IMR-90 (cell line): ENCODE measurements around the gene FMO4. TPM values are rescaled to one million over a fixed set of nuclear protein-coding genes. Genes with fewer than 3 reads are reported as not detected.

Source experiments
- ATAC-seq: fragments of 200-7000 bp; cut with Tn5 transposase; 2 replicates; pipeline ENCODE4 v1.9.1; 2020; ENCODE audit warnings: low read depth, mild to moderate bottlenecking, moderate library complexity
- BruUV-seq: library from RNA; stranded (reverse); fragments of 400-500 nt; replicated peaks from 2 replicates; lab custom pipeline; 2021; lab: Mats Ljungman, UMichigan
- CTCF ChIA-PET: fragments of 300-600 bp; formaldehyde crosslinking; extraction: SDS; loops from one replicate; lab custom pipeline; 2021; ENCODE audit warnings: antibody characterized with exemption; lab: Yijun Ruan, JAX
- POLR2A ChIA-PET: fragments of 300-600 bp; sonication (Branson Sonifier 250); formaldehyde crosslinking; loops from one replicate; lab custom pipeline; 2022; ENCODE audit warnings: antibody characterized with exemption; ENCODE audit not compliant: unreplicated experiment; lab: Charles Lee
- DNase-seq: peaks from one replicate; pipeline ENCODE4 v3.0.0; 2013
- H2AFZ ChIP-seq: replicated peaks from 2 replicates; pipeline ENCODE3; 2013; ENCODE audit warnings: low read length, mild to moderate bottlenecking; ENCODE audit not compliant: poor library complexity
- H2AK5ac ChIP-seq: 2 replicates; pipeline ENCODE4 v1.6.1; 2013; ENCODE audit warnings: low read depth, low read length, inconsistent platforms
- H2AK9ac ChIP-seq: replicated peaks from 2 replicates; pipeline ENCODE3; 2013; ENCODE audit warnings: mild to moderate bottlenecking, low read depth, low read length, moderate library complexity; ENCODE audit not compliant: poor library complexity
- H2BK120ac ChIP-seq: 2 replicates; pipeline ENCODE4 v1.6.1; 2013; ENCODE audit warnings: low read depth, low read length, inconsistent platforms
- H2BK15ac ChIP-seq: 3 replicates; pipeline ENCODE4 v1.6.1; 2013; ENCODE audit warnings: low read depth, low read length, inconsistent platforms
- H2BK20ac ChIP-seq: 2 replicates; pipeline ENCODE4 v1.6.1; 2013; ENCODE audit warnings: low read depth, mild to moderate bottlenecking, inconsistent platforms, low read length, moderate library complexity
- H2BK5ac ChIP-seq: 2 replicates; pipeline ENCODE4 v1.6.1; 2013; ENCODE audit warnings: mild to moderate bottlenecking, low read depth, low read length, inconsistent platforms; ENCODE audit not compliant: poor library complexity, severe bottlenecking
- H3K14ac ChIP-seq: replicated peaks from 2 replicates; pipeline ENCODE4 v1.6.1; 2013; ENCODE audit warnings: low read depth, low read length, inconsistent platforms
- H3K18ac ChIP-seq: 2 replicates; pipeline ENCODE4 v1.6.1; 2013; ENCODE audit warnings: low read depth, low read length, control low read depth
- H3K23ac ChIP-seq: 2 replicates; pipeline ENCODE4 v1.6.1; 2013; ENCODE audit warnings: low read depth, low read length, inconsistent platforms
- H3K27ac ChIP-seq: 2 replicates; pipeline ENCODE4 v1.5.1; 2013; ENCODE audit warnings: mild to moderate bottlenecking, control low read depth, low read length; ENCODE audit not compliant: insufficient read depth
- H3K27me3 ChIP-seq: 2 replicates; pipeline ENCODE4 v1.6.1; 2013; ENCODE audit warnings: low read length; ENCODE audit not compliant: control insufficient read depth, insufficient read depth
- H3K36me3 ChIP-seq: 2 replicates; pipeline ENCODE4 v1.6.1; 2013; ENCODE audit warnings: low read length, mixed read lengths; ENCODE audit not compliant: control insufficient read depth, insufficient read depth
- H3K4ac ChIP-seq: 2 replicates; pipeline ENCODE4 v1.6.1; 2013; ENCODE audit warnings: low read depth, low read length, inconsistent platforms
- H3K4me1 ChIP-seq: 2 replicates; pipeline ENCODE4 v1.6.1; 2013; ENCODE audit warnings: low read length, mixed read lengths; ENCODE audit not compliant: control insufficient read depth, insufficient read depth
- H3K4me2 ChIP-seq: 2 replicates; pipeline ENCODE4 v1.6.1; 2013; ENCODE audit warnings: low read depth, mild to moderate bottlenecking, control low read depth, low read length, moderate library complexity
- H3K4me3 ChIP-seq: 2 replicates; pipeline ENCODE4 v1.5.1; 2013; ENCODE audit warnings: low read depth, mild to moderate bottlenecking, control low read depth, low read length, moderate library complexity; ENCODE audit not compliant: insufficient read depth
- H3K56ac ChIP-seq: 2 replicates; pipeline ENCODE4 v1.6.1; 2013; ENCODE audit warnings: low read length, inconsistent platforms; ENCODE audit not compliant: insufficient read depth; ENCODE audit errors: extremely low read depth
- H3K79me1 ChIP-seq, 2 experiments: 2 replicates each; pipeline ENCODE4 v1.6.1; 2013; ENCODE audit warnings: low read length in 2 of 2, inconsistent platforms in 1 of 2, low read depth in 1 of 2
- H3K9ac ChIP-seq: 2 replicates; pipeline ENCODE4 v1.6.1; 2013; ENCODE audit warnings: low read depth, low read length, control low read depth
- H3K9me1 ChIP-seq: 2 replicates; pipeline ENCODE4 v1.6.1; 2013; ENCODE audit warnings: low read length, inconsistent platforms; ENCODE audit not compliant: insufficient read depth
- H3K9me3 ChIP-seq: 2 replicates; pipeline ENCODE4 v1.6.1; 2013; ENCODE audit warnings: low read length; ENCODE audit not compliant: control insufficient read depth, insufficient read depth
- H4K20me1 ChIP-seq: 2 replicates; pipeline ENCODE4 v1.6.1; 2013; ENCODE audit warnings: low read length, inconsistent platforms; ENCODE audit not compliant: insufficient read depth
- H4K5ac ChIP-seq: 2 replicates; pipeline ENCODE4 v1.6.1; 2013; ENCODE audit warnings: mild to moderate bottlenecking, low read depth, low read length, control low read depth
- H4K8ac ChIP-seq, 2 experiments: 2 replicates each; pipeline ENCODE4 v1.6.1; 2013; ENCODE audit warnings: low read depth in 2 of 2, low read length in 2 of 2, control low read depth in 1 of 2, inconsistent platforms in 1 of 2
- H4K91ac ChIP-seq: 2 replicates; pipeline ENCODE4 v1.6.1; 2013; ENCODE audit warnings: low read depth, low read length, inconsistent platforms; ENCODE audit not compliant: insufficient read depth
- CHD1 ChIP-seq: IDR thresholded peaks from 2 replicates; pipeline ENCODE4 v1.6.1; 2012; ENCODE audit warnings: low read depth, low read length, improper control_type of control experiment
- FOS ChIP-seq: fragments of 150-350 bp; IDR thresholded peaks from 2 replicates; pipeline ENCODE4 v1.6.1; 2016; ENCODE audit warnings: low read depth, low read length
- NFE2L2 ChIP-seq: fragments of 150-350 bp; IDR thresholded peaks from 2 replicates; pipeline ENCODE4 v1.6.1; 2016; ENCODE audit warnings: low read depth, mild to moderate bottlenecking, low read length
- POLR2A ChIP-seq: IDR thresholded peaks from 2 replicates; pipeline ENCODE4 v1.6.1; 2012; ENCODE audit warnings: mild to moderate bottlenecking, low read depth, low read length
- RAD21 ChIP-seq: IDR thresholded peaks from 2 replicates; pipeline ENCODE4 v1.6.1; 2012; ENCODE audit warnings: low read length, improper control_type of control experiment
- WGBS, 2 experiments: methylation state at CpG; one replicate each; pipeline versions ENCODE4 v1.1.5 to v1.1.7; 2013; ENCODE audit warnings: missing lambda C conversion rate in 2 of 2; ENCODE audit not compliant: insufficient read length in 1 of 2; ENCODE audit errors: extremely low coverage in 2 of 2; 5-methylcytosine and 5-hydroxymethylcytosine counted together
- dilution Hi-C: fragments of 300-500 bp; cut with HindIII; formaldehyde crosslinking; loops from one replicate; pipeline ENCODE4 v1.14.3; 2018; ENCODE audit warnings: low sequenced_read_pairs; ENCODE audit not compliant: unreplicated experiment
- in situ Hi-C: fragments of 300-500 bp; cut with MboI; formaldehyde crosslinking; loops from 3 replicates; pipeline ENCODE4 v1.14.3; 2019; ENCODE audit warnings: low sequenced_read_pairs, inconsistent platforms, mixed read lengths
- intact Hi-C: fragments of 100-400 bp; cut with micrococcal nuclease; formaldehyde crosslinking; loops from 2 replicates; pipeline ENCODE4 v1.10.0; 2022
- polyA plus RNA-seq, 3 experiments: library from polyadenylated mRNA; depleted of rRNA; stranded (reverse); fragments of >200 nt; gene quantifications; 2 replicates each; pipeline ENCODE4 v1.2.3, GENCODE V29; 2012; ENCODE audit warnings: low replicate concordance in 1 of 3
- total RNA-seq: library from RNA; depleted of rRNA; stranded (reverse); fragments of >200 nt; gene quantifications from 2 replicates; pipeline ENCODE4 v1.2.3, GENCODE V29; 2012

FMO4 gene
- total and polyA plus RNA-seq, 2 of the 4 experiments (the other 2 are of a cell fraction) = 0.36 to 0.55 TPM

DNA sequence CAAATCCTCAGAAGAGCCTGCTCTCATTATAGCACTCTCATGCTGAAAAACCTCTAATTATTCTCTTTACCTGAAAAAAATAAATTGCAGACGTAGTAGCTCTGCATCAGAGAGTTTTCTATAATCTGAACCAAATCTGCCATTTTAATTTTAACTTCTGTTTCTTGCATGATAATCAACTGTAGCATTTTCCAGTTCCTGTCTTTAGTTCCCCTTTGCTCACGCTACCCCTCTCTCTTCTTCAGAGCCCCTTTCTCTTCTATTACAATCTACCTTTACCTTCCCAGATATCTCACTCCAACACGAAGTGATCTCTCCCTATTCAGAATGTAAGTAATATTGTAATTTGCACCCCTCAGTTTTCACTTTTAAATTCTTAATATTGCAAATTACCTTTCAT, 34.3 kb upstream of the FMO4 start:
- dilution Hi-C loops = no loop called here
- intact Hi-C loops = no loop called here
- WGBS, 2 experiments = 100% methylated on average over 1 of the region's 3 CpGs; no CpG with 5 or more reads in 1 of the 2 experiments

More for the DNA sequence above, 34.3 kb upstream of the FMO4 start:
- no peaks in the 10 kb centered on the region for H3K79me1 ChIP-seq
- no peak overlapping the region for H2AFZ ChIP-seq
- no peak overlapping the region for H3K23ac ChIP-seq
- H4K5ac ChIP-seq = no peak overlapping the region
- DNase-seq = no peak
- no peak overlapping the region for H2BK5ac ChIP-seq
- no peaks in the 10 kb centered on the region for H3K4me1 ChIP-seq
- no peak overlapping the region for H3K4ac ChIP-seq
- BruUV-seq = no TSS peak
- no peaks in the 10 kb centered on the region for H3K9me1 ChIP-seq
- no peak overlapping the region for H3K14ac ChIP-seq
- no peak overlapping the region for H3K18ac ChIP-seq
- H3K27ac ChIP-seq = no peak overlapping the region
- no peak overlapping the region for H3K9ac ChIP-seq
- no peaks in the 10 kb centered on the region for H3K36me3 ChIP-seq
- H4K8ac ChIP-seq = no peak overlapping the region
- no peak overlapping the region for H2AK5ac ChIP-seq
- H3K27me3 ChIP-seq = no peaks in the 10 kb centered on the region; the same call in 1 of the 2 replicates
- no peak overlapping the region for H2BK120ac ChIP-seq
- POLR2A ChIA-PET = no interaction called here
- ATAC-seq = no peak
- in situ Hi-C loops = no loop called here
- no peak overlapping the region for H3K4me3 ChIP-seq
- TF ChIP-seq CHD1 (no peak), NFE2L2 (no peak), POLR2A (no peak), RAD21 (no peak), FOS (no peak)
- H3K4me2 ChIP-seq = no peak overlapping the region
- no peak overlapping the region for H4K91ac ChIP-seq
- CTCF ChIA-PET = no interaction called here
- no peaks in the 10 kb centered on the region for H4K20me1 ChIP-seq
- H3K56ac ChIP-seq = no peak overlapping the region
- no peak overlapping the region for H2BK15ac ChIP-seq
- H3K9me3 ChIP-seq = no peaks in the 10 kb centered on the region
- H2BK20ac ChIP-seq = no peak overlapping the region
- no peak overlapping the region for H2AK9ac ChIP-seq
